ENCODE data around the gene SLC35A3.
"Not testable (repeated sequence)": the region's sequence is repeated elsewhere in the genome, so short reads cannot be mapped to it uniquely, and the experiment has no call there.

SLC35A3 gene

GRCh38 chr1:100036718-100037655 is 67.2 kb downstream of the SLC35A3 start:
- DNase-seq (ENCODE audit: low spot score): no peak

- DNase-seq (ENCODE audit: low spot score): no peak
Observed at GRCh38 chr1:100037656-100037926, 67.8 kb downstream of the SLC35A3 start.

GRCh38 chr1:100037927-100038659 is 68.3 kb downstream of the SLC35A3 start:
- DNase-seq (ENCODE audit: low spot score): peak; percentile 90

GRCh38 chr1:100038660-100039287 is 69.0 kb downstream of the SLC35A3 start:
- DNase-seq (ENCODE audit: low spot score): peak; percentile 57

- no peak for DNase-seq (ENCODE audit: low spot score)
Observed at GRCh38 chr1:100039591-100039990, 69.8 kb downstream of the SLC35A3 start.

GRCh38 chr1:100045206-100045605 is 75.4 kb downstream of the SLC35A3 start:
- no peak for DNase-seq (ENCODE audit: low spot score)

GRCh38 chr1:100047235-100047708 is 77.5 kb downstream of the SLC35A3 start:
- DNase-seq (ENCODE audit: low spot score): not testable (repeated sequence)

GRCh38 chr1:100050139-100050538 is 80.3 kb downstream of the SLC35A3 start:
- DNase-seq (ENCODE audit: low spot score): no peak

- DNase-seq (ENCODE audit: low spot score): no peak
Observed at GRCh38 chr1:100051401-100051800, 81.6 kb downstream of the SLC35A3 start.

GRCh38 chr1:100051893-100052292 is 82.1 kb downstream of the SLC35A3 start:
- no peak for DNase-seq (ENCODE audit: low spot score)

GRCh38 chr1:100053119-100053518 is 83.3 kb downstream of the SLC35A3 start:
- DNase-seq (ENCODE audit: low spot score): no peak

GRCh38 chr1:100053727-100054126 is 83.9 kb downstream of the SLC35A3 start:
- DNase-seq (ENCODE audit: low spot score): no peak

GRCh38 chr1:100061681-100062080 is 91.9 kb downstream of the SLC35A3 start:
- DNase-seq (ENCODE audit: low spot score): no peak

- no peak for DNase-seq (ENCODE audit: low spot score)
Observed at GRCh38 chr1:100065183-100065968, 95.6 kb downstream of the SLC35A3 start.

GRCh38 chr1:100065969-100066227 is 96.1 kb downstream of the SLC35A3 start:
- no peak for DNase-seq (ENCODE audit: low spot score)

- no peak for DNase-seq (ENCODE audit: low spot score)
Observed at GRCh38 chr1:100070201-100070939, 100.6 kb downstream of the SLC35A3 start.

GRCh38 chr1:100073531-100073930 is 103.7 kb downstream of the SLC35A3 start:
- no peak for DNase-seq (ENCODE audit: low spot score)

- no peak for DNase-seq (ENCODE audit: low spot score)
Observed at GRCh38 chr1:100074604-100075395, 105.0 kb downstream of the SLC35A3 start.

- no peak for DNase-seq (ENCODE audit: low spot score)
Observed at GRCh38 chr1:100075773-100076172, 106.0 kb downstream of the SLC35A3 start.

- DNase-seq (ENCODE audit: low spot score): no peak
Observed at GRCh38 chr1:100076319-100076718, 106.5 kb downstream of the SLC35A3 start.

GRCh38 chr1:100076744-100077143 is 106.9 kb downstream of the SLC35A3 start:
- DNase-seq (ENCODE audit: low spot score): no peak
